GM10847 (cell line): ENCODE data around the gene PAPOLG.
A peak's percentile ranks its signal among the peaks of the same experiment; 100 is the strongest.

Experiments
- POLR2A ChIP-seq: IDR thresholded peaks from 2 replicates; pipeline ENCODE4 v1.6.1; 2011; ENCODE audit not compliant: insufficient read length; ENCODE audit errors: extremely low read depth

Gene PAPOLG

DNA sequence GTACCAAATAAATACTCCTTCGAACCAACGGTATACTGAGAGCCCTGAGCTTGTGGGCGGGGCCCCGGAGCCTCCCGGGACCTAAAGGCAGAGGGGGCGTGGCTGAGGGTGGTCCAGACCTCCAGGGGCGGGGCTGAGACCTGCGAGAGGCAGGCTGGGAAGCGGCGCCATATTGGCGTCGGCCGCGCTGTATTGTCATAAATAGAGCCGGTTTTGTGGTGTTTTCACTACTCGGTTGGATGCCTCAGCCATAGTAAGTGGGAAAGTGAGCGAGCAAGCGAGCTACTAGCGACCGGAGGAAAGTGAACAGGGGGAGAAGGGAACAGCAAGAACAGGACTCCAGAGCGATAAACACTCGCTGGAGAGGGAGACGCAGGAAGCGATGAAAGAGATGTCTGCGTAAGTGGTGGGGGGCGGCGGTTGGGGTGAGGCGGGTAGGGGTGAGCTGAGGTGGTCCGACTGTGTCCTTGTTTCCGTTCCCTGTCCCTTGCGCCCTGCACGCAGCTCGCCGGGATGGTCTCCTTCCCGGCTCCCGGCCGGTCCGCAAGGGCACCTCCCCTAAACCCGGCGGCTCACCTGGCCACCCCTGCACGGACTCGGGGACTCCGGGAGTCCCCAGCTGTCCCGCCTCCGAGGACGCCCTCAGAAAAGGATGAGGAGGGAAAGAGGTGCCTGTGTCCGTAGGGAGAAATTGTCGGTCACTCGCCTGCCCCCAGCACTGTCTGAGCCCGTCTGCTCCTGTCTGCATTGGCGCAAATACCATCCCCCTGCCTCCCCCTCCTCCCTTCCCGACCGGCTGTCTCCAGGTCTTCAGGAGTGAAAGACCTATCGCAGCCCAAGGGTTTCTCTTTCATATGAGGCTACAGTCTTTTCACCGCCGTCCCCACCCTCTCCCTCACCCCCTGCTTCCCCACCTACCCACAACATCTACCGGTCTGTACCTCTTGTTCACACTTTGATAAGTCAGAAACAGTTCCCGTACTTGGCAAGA lies at the start of gene PAPOLG:
Gene PAPOLG (plus strand): TSS at position 172 of the 991 bp plus-strand sequence. CDS start 211 bp downstream, at position 383.
- TF ChIP-seq POLR2A: peak; percentile 44

DNA sequence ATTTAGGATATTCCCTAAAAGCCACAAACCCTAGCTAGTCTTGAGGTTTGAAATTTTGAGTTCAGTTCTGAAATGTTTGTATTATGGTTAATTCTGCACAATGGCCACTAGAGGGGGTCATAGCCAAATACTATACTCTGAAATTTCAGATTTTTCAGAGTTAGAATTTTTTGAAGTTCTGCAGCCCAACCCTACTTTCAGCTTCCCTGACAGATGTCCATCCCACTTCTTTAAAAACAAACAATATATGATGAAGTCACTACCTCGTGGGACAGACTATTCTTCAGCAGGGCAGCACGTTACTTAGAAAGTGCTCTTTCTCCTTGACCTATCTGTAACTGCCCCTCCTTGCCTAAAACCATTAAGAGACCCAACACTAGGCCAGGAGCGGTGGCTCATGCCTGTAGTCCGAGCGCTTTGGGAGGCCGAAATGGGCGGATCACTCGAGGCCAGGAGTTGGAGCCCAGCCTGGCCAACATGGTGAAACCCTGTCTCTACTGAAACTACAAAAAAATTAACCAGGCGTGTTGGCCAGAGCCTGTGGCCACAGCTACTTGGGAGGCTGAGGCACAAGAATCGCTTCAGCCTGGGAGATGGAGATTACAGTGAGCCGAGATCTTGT lies 48.2 kb upstream of the PAPOLG start:
- no peak for TF ChIP-seq POLR2A

DNA sequence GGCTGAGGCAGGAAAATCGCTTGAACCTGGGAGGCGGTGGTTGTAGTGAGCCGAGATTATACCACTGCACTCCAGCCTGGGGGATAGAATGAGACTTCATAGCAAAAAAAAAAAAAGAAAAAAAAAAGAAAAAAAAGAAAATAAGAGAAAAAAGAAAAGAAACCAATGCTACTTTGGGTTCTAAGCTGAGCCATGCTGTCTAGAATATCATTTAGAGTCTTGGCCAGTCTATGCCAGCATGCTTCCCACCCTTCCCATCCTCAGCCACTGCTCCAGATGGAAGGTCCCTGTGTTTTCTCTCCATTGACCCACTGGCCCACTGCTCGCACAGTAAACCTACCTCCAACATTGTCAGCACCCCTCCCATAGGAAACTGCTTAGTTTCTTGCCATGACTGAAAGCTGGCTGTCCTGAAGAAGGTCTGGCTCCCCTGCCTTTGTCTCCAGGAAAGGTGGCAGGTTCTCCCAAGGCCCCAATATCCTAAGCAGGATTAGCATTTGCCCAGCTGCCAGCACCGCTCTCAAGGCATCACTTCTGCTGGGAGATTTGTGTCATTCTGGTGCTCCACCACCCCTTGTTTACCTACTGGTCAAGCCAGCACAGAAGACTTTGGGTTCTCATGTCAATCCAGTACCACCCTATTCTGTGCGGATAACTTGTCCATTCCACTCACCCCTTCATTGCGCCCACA lies 47.3 kb upstream of the PAPOLG start:
- no peak for TF ChIP-seq POLR2A

DNA sequence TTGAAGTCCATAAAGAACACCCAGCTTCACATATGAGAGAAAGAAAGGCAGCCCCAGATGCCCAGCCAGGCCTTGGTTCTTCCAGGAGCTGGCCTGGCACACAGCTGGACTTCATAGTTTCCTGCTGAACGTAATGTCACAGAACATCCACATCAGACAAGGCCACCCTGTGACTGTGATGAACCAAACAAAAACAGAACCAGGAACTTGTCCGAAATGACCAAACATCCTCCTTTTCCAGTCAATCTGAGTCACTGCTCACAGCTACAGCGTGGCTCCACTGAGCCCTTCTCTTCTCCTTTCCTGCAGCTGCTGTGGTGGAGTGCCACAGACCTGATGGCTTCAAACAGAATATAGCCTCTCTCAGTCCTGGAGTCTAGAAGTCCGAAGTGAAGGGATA lies 45.4 kb upstream of the PAPOLG start:
- TF ChIP-seq POLR2A: no peak

DNA sequence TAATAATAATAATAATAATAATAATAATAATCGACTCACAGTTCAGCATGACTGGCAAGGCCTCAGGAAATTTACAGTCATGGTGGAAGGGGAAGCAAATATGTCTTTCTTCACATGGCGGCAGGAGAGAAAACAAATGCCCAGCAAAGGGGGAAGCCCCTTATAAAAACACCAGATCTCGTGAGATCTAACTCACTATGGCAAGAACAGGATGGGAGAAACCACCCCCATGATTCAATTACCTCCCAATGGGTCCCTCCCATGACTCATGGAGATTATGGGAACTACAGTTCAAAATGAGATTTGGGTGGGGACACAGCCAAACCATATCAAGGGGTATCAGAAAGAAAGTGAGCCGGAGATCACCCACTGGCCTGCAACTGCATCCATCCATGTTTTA lies 40.5 kb upstream of the PAPOLG start:
- no peak for TF ChIP-seq POLR2A

DNA sequence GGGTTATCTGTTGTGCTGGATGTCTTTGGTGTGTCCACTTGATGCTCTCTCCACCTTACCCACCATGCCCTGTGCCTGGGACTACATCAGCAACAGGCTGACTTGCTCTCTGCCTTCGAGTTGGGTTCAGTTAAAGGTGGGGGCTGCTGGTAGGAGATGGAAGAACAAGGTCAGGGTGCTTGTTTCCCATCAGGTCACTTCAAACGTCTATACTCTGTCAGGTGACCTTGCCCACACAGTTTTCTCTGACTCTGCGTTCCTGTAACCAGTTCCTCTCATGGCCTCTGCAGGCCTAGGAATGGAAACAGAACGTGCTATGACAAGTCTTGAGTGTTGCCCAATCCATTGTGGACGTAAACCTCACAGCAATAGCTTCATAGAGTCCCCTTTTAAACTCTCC lies 38.4 kb upstream of the PAPOLG start:
- TF ChIP-seq POLR2A: no peak

DNA sequence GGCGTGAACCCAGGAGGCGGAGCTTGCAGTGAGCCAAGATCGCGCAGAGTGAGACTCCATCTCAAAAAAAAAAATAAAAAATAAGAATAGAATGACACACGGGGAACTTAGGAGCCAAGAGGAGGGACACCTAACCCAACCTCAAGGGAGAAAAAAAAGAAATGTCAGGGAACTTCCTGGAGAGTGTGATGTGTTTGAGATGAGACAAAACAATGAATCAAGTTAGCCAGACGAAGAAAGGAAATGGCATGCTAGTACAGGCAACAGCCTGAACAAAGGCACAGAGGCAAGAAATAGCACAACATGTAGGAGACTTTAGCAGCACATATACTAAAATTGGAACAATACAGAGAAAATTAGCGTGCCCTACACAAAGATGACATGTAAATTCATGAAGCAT lies 36.7 kb upstream of the PAPOLG start:
- TF ChIP-seq POLR2A: no peak

DNA sequence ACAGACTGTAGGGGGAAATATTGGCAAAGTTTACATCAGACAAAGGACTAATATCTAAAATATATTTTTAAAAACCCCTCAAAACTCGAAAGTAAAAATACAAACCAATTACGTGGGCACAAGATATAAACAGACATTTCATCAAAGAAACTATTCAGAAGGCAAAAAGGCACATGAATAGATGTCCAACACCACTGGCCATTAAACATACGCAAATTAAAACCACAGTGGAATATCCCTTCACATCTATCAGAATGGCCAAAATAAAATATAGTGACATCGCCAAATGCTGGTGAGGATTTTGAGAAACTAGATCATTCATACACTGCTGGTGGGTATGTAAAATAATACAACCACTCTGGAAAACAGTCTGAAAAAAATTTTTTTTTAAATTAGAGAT lies 30.6 kb upstream of the PAPOLG start:
- no peak for TF ChIP-seq POLR2A

DNA sequence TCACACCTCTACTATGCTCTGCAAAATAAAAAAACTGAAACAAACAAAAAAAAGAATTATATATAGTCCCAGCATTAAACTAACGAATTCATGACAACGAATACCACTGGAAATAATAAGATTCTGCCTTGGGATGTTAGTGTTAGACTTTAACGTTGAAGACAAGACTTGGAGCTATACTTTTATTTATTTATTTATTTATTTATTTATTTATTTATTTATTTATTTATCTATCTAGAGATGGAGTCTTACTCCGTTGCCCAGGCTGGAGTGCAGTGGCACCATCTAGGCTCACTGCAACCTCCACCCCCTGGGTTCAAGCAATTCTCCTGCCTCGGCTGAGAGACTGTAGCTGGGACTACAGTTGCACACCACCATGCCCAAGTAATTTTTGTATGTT lies 27.2 kb upstream of the PAPOLG start:
- TF ChIP-seq POLR2A: no peak

DNA sequence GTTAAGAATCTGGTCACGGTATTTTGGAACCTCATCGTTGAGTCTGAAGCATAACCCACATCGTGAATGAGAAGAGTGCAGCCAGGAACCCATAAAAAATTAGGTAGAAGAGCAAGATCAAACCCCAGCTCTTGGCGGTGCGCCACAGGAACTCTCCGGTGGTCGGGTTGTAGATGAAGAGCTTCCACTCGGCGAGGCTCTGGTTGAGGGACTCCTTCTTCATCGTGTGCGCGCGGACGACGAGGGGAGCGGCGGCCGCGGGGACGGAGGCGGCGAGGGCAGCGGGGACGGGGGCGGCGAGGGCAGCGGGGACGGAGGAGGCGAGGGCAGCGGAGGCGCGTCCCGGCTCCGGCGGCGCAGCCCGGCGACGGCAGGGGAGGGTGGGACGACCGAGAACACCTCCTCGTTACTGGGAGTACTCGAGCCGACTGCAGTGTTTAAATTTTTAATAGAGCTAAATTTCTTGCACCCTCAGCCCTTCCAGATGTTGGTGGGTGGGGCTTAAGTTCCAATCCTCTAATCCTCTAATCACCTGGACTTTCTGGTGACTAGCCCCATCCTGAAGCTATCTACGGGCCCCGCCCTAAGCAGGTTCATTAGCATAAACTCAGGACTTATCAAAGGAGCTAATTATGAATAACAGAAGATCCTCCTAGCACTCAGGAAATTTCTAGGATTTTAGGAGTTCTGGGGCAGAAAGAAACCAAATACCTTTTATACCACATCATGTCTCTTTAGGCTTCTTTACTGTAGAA lies 20.4 kb upstream of the PAPOLG start:
- TF ChIP-seq POLR2A: no peak

DNA sequence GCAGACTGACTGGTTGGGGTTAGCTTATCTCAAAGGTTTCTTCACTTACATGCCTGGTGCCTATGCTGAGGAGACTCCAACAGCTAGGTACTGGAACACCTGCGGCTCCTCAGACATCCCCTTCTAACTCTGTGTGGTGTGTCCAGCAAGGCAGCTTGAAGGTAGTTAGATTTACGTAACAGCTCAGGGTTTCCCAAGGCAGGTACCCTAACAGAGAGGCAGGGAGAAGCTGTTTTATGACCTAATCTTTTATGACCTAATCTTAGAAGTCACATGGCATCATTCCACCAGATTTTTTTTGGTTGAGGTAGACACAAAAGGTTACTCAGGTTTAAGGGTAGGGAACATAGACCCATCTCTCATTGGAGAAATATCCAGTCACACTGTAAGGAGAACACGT lies 17.4 kb upstream of the PAPOLG start:
- no peak for TF ChIP-seq POLR2A

DNA sequence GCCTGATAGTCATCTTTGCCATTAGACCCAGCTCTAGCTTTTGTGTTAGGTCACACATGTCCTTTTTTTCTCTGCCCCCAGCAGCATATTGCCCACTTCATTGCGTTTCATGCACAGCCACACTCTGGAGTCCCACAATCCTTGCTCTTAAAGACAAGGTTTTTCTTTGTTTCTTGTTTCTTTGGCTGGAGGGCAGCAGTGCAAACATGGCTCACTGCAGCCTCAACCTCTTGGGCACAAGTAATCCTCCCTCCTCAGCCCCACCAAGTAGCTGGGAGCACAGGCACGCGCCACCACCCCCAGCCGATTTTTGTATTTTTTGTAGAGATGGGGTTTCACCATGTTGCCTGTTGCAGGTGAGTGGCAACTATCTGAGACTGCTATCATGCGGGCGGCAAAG lies 16.9 kb upstream of the PAPOLG start:
- no peak for TF ChIP-seq POLR2A

DNA sequence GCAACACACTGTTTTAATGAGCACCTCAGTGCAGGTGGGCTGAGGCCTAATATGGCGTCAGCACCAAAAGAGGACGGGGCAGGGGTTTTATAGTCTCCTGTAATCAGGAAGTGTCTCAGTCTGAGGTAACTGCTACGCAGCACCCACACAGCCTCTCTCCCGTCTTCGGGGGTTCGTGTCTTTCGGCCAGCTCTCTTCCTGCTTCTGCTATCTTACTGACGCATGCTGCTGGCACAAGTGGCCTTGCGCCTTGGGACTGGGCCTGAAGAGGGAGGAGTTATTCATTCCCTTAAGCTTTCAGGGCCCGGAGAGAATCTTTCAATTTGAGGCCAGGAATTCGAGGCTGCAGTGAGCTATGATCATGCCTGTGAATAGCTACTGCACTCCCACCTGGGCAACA lies 14.5 kb upstream of the PAPOLG start:
- TF ChIP-seq POLR2A: no peak

DNA sequence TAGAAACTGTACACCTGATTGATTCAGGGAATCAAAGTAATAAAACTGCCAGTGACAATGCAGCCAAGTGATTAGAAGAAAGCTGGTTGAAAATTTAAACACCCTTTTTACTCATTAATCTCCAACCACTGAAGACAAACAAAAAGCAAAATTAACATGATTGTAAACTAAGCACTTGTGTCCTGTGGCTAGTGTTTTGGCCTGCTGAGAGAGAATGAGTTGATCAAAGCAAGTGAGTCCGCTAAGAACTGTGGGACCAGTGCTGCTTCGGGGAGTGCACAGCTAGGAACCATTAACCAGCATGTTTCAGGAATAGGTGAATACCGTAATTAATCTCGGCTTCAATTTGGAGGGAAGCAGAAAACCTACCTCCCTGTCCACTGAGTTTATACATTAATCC lies 13.6 kb upstream of the PAPOLG start:
- TF ChIP-seq POLR2A: no peak

DNA sequence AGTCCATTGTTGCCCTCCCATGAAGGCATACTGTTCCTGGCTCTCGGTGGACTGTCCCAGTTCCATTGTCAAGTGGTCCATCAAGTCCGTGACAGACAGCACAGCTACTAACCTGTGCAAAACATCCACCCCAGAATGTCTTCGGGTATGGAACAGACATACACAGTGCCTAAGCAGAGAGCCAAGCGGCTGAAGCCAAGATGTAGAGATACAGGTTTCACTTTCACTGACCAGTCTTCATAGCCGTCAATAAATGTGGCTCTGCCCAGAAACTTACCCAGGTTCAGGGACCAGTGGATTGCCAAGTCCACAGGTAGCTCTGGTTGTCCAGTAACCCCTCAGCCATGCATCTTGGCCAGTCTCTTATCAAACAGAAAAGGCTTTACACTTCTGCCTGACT lies 10.7 kb upstream of the PAPOLG start:
- TF ChIP-seq POLR2A: no peak
